ELF-1 (cell line): ENCODE measurements around the gene CASD1.

ENCODE experiments used
- DNase-seq: peaks from one replicate; pipeline ENCODE4 v3.0.0-alpha.2; 2016; ENCODE audit warnings: low read depth, low spot score

Gene CASD1

GRCh38 chr7:94509264-94509886 lies at the start of gene CASD1:
CASD1 (plus strand) TSS chr7:94509809; CDS start chr7:94510085, 276 bp downstream.
- DNase-seq = peak; percentile 59

- no peak for DNase-seq
These were observed 43.1 kb upstream of the CASD1 start for GRCh38 chr7:94466516-94466915.

DNA sequence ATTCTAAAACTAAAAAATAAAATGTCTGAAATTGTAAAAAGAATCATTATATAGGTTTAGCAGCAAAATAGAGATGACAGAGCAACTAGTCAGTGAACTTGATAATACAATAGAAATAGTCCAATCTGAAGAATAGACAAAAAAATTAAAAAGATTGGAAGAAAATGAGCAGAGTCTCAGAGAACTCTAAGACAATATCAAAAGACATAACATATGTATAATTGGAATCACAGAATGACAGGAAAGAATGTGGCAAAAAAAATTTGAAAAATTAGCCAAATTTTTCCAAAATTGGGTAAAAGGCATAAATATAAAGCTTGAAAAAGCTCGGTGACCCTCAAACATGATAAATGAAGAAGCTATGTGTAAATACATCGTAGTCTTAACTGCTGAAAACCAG lies 38.0 kb upstream of the CASD1 start:
- DNase-seq = no peak

DNA sequence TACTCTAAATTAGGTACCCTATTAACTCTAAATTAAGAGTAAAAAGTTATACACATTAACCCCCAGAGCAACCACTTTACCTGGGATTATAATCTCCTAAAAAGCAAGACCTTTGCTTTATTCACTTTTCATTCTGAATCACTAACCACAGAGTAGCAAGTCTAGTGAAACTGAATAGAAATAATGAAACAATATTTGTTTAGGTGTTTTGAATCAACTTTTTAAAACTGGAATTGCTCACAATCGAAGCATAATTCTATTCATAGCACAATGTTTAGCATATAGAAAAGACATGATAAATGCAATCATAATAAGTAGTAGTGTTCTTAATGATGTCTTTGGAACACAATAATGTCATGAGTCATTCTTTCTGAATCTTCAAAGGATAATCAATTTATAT lies 37.0 kb upstream of the CASD1 start:
- DNase-seq = no peak

- DNase-seq = no peak
These were observed 33.3 kb upstream of the CASD1 start for GRCh38 chr7:94476251-94476840.

GRCh38 chr7:94477878-94478277 lies 31.7 kb upstream of the CASD1 start:
- no peak for DNase-seq

GRCh38 chr7:94478648-94479214 lies 30.9 kb upstream of the CASD1 start:
- no peak for DNase-seq

GRCh38 chr7:94481279-94481678 lies 28.3 kb upstream of the CASD1 start:
- no peak for DNase-seq

DNA sequence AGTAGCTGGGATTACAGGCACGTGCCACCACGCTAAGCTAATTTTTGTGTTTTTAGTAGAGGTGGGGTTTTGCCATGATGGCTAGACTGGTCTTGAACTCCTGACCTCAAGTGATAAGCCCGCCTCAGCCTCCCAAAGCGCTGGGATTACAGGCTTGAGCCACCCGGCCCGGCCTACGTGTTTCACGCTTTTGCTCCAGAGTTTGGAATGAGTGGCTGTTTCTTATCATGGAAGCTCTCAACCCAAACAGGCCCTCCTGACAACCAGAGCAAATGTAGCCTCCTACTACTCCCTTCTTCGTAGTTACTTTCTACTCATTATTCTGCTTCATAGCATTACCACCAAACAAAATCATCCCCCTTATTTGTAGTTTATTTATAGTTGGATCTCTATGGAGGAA lies 26.8 kb upstream of the CASD1 start:
- peak; percentile 18 for DNase-seq

DNA sequence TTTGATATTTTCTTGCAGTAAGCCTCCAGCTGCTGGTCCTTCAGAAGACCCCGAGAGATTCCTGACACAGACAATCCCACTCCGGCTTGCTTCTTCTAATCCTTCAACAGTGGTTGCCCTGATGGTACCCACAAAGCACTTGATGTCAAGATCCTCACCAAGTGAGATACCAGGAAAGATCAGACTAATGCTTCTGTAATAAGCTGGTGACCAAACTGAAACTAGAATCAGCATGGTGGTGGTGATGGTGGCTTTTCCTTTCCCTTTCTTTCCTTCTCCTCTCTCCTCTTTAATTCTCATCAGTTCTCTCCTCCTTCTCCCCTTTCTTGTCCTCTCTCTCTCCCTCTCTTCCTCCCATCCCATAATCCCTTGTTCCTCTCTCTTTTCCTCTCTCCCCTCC lies 25.8 kb upstream of the CASD1 start:
- DNase-seq = no peak

GRCh38 chr7:94486216-94486615 lies 23.4 kb upstream of the CASD1 start:
- no peak for DNase-seq

- DNase-seq = no peak
These were observed 18.2 kb upstream of the CASD1 start for GRCh38 chr7:94491410-94491809.

DNA sequence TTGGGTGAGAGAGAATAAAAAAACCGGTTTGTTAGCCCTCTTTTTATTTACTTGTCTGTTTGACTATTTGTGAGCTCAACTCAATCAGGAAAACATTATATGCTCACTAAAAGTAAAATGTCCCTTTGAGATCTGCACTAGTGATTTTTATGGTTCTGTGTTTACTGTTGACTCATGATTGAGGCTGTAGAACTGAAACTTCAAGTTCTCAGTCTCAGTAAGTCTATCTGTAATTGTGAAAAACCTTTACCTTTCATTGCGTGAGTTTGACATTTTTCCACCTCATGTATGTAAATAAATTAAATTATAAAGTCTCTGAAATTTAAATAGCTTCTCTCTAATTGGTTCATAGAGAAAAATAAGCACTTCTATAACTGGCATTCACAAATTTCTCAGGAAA lies 17.0 kb upstream of the CASD1 start:
- no peak for DNase-seq

- DNase-seq = no peak
These were observed 11.5 kb upstream of the CASD1 start for GRCh38 chr7:94497874-94498670.

DNA sequence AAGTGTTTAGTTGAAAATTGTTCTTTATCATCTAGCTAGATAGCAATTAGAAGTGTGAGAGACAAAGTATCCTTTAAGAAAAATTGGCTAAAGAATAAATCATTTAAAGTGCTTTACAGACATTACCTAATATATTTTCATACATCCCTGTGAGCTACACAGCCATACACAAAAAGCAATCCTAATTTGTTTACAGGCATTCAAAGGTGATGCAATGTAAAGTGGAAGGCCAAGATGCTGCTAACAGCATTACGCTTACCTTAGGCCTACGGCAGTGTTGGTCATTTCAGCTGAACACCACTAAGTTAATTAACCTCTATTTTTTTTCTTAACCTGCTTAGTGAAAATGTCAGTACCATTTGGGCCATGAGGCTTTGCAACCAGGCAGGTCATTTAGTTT lies 10.7 kb upstream of the CASD1 start:
- no peak for DNase-seq

- no peak for DNase-seq
These were observed 2.1 kb upstream of the CASD1 start for GRCh38 chr7:94507462-94507861.

GRCh38 chr7:94507962-94508361 lies 1.6 kb upstream of the CASD1 start:
- no peak for DNase-seq

DNA sequence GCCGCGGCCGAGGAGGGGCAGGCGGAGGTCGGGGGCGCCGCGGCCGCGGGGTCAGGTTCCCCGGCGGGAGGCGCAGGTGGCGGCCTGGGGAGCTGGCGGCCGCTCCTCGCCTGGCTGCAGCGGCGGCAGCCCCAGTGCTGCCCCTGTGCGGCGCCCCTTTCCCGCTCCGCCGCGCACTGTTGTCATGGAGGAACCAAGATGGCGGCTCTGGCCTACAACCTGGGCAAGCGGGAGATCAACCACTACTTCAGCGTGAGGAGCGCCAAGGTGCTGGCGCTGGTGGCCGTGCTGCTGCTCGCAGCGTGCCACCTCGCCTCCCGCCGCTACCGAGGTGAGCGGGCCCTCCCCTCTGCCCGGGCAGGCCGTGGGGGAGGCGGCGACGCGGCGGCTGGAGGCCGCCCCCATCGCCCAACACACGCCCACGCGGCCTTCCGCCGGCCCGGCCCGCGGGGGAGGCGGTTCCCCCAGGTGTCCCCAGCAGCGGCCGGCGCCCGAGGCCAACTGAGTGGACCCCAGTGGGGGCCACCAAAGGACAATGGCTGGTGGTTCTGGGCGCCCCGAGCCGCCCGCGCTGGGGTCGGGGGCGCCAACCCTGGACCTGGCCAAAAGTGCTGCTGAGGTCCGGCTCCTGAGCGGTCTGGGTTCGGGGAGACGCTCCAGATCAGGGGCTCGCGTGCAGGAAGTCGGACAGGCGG lies 425 bp downstream of the CASD1 start:
- DNase-seq = peak; percentile 71

GRCh38 chr7:94510582-94511496 lies 1.2 kb downstream of the CASD1 start:
- peak; percentile 78 for DNase-seq

DNA sequence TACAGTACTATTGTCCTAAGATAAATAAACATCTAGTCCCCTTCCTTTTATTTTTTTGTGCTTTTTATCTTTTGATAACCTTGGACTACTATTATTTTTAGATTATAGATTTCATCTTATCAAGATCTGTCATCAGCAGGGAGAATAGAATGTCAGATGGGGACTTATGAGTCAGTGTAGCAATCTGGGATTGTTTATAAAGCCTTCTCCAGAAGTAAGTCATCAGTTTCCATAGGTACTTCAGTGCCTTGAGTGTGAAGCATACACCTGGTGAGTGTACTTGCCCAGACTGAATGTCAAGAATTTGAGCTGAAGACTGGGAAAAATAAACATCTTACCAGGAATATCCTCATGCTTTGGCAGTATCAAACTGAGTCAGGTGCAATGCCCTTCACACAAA lies 2.1 kb downstream of the CASD1 start:
- no peak for DNase-seq
